HEK293 (cell line): Measurements from ENCODE around the gene TBC1D22A.

Source experiments
- CTCF ChIP-seq: fragments of 450-650 bp; formaldehyde crosslinking; IDR thresholded peaks from 2 replicates; pipeline ENCODE4 v1.5.1; 2016; ENCODE audit warnings: missing biosample characterization, missing genetic modification characterization
- MZF1 ChIP-seq: fragments of 450-650 bp; formaldehyde crosslinking; IDR thresholded peaks from 2 replicates; pipeline ENCODE4 v1.5.1; 2017; ENCODE audit warnings: missing biosample characterization, missing genetic modification characterization, borderline replicate concordance
- YY1 ChIP-seq: fragments of 450-650 bp; formaldehyde crosslinking; IDR thresholded peaks from 2 replicates; pipeline ENCODE4 v1.5.1; 2018; ENCODE audit warnings: missing biosample characterization, missing genetic modification characterization

GRCh38 chr22:46887978-46888377, 125.5 kb downstream of the TBC1D22A start:
- TF ChIP-seq CTCF (no peak), YY1 (tag by site-specific recombination) (no peak), MZF1 (no peak)
